Ishikawa (cell line): Measurements from ENCODE around the gene EP400.

Source experiments
- CEBPB ChIP-seq: IDR thresholded peaks from 2 replicates; pipeline ENCODE4 v1.6.1; 2012
- CREB1 ChIP-seq: IDR thresholded peaks from 2 replicates; pipeline ENCODE4 v1.6.1; 2012; ENCODE audit warnings: low read depth
- EGR1 ChIP-seq: IDR thresholded peaks from 2 replicates; pipeline ENCODE4 v1.6.1; 2012
- EP300 ChIP-seq: IDR thresholded peaks from 2 replicates; pipeline ENCODE4 v1.6.1; 2012; ENCODE audit warnings: borderline replicate concordance
- FOXM1 ChIP-seq: IDR thresholded peaks from 2 replicates; pipeline ENCODE4 v1.6.1; 2012; ENCODE audit warnings: low read depth, borderline replicate concordance
- NFIC ChIP-seq: IDR thresholded peaks from 2 replicates; pipeline ENCODE4 v1.6.1; 2012
- RAD21 ChIP-seq: IDR thresholded peaks from 2 replicates; pipeline ENCODE4 v1.6.1; 2012; ENCODE audit warnings: low read depth
- TAF1 ChIP-seq: IDR thresholded peaks from 2 replicates; pipeline ENCODE4 v1.6.1; 2012; ENCODE audit warnings: low read depth, mild to moderate bottlenecking
- TCF12 ChIP-seq: IDR thresholded peaks from 2 replicates; pipeline ENCODE4 v1.6.1; 2012; ENCODE audit warnings: low read depth
- TEAD4 ChIP-seq: IDR thresholded peaks from 2 replicates; pipeline ENCODE4 v1.6.1; 2012
- YY1 ChIP-seq: IDR thresholded peaks from 2 replicates; pipeline ENCODE4 v1.6.1; 2012; ENCODE audit warnings: low read depth
- ZBTB7A ChIP-seq: IDR thresholded peaks from 2 replicates; pipeline ENCODE4 v1.6.1; 2012; ENCODE audit warnings: low read depth
- TF ChIP-seq, protein P1 (sequence below): IDR thresholded peaks from 2 replicates; pipeline ENCODE4 v1.6.1; 2012
- TF ChIP-seq, protein P2 (sequence below): IDR thresholded peaks from 2 replicates; pipeline ENCODE4 v1.6.1; 2012
- TF ChIP-seq, protein P3 (sequence below): IDR thresholded peaks from 2 replicates; pipeline ENCODE4 v1.6.1; 2012; ENCODE audit warnings: low read depth, mild to moderate bottlenecking

EP400 gene

DNA sequence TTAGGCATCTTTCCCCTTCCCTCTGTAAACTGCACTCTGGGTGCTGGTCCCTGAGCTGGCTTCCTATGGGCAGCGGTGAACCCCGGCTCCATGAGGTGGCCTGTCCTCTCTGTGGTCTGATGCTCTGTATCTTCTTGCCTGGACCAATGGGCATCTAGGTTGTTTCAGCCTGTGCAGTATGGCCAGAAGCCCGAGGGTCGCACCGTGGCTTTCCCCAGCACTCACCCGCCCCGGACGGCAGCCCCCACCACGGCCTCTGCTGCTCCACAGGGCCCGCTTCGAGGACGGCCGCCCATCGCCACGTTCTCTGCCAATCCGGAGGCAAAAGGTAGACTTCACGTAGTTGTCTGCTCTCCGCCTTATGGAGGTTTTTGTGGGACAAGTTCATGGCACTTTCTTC is 70.1 kb downstream of the EP400 start:
- TF ChIP-seq TEAD4 (no peak), RAD21 (no peak), CEBPB (no peak), CREB1 (no peak), NFIC (no peak), ZBTB7A (no peak), EGR1 (no peak), EP300 (no peak), FOXM1 (no peak), TCF12 (no peak), YY1 (no peak), TAF1 (no peak)
- TF ChIP-seq, protein P1, sequence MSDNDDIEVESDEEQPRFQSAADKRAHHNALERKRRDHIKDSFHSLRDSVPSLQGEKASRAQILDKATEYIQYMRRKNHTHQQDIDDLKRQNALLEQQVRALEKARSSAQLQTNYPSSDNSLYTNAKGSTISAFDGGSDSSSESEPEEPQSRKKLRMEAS: no peak
- TF ChIP-seq, protein P2, sequence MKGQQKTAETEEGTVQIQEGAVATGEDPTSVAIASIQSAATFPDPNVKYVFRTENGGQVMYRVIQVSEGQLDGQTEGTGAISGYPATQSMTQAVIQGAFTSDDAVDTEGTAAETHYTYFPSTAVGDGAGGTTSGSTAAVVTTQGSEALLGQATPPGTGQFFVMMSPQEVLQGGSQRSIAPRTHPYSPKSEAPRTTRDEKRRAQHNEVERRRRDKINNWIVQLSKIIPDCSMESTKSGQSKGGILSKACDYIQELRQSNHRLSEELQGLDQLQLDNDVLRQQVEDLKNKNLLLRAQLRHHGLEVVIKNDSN: no peak
- TF ChIP-seq, protein P3, sequence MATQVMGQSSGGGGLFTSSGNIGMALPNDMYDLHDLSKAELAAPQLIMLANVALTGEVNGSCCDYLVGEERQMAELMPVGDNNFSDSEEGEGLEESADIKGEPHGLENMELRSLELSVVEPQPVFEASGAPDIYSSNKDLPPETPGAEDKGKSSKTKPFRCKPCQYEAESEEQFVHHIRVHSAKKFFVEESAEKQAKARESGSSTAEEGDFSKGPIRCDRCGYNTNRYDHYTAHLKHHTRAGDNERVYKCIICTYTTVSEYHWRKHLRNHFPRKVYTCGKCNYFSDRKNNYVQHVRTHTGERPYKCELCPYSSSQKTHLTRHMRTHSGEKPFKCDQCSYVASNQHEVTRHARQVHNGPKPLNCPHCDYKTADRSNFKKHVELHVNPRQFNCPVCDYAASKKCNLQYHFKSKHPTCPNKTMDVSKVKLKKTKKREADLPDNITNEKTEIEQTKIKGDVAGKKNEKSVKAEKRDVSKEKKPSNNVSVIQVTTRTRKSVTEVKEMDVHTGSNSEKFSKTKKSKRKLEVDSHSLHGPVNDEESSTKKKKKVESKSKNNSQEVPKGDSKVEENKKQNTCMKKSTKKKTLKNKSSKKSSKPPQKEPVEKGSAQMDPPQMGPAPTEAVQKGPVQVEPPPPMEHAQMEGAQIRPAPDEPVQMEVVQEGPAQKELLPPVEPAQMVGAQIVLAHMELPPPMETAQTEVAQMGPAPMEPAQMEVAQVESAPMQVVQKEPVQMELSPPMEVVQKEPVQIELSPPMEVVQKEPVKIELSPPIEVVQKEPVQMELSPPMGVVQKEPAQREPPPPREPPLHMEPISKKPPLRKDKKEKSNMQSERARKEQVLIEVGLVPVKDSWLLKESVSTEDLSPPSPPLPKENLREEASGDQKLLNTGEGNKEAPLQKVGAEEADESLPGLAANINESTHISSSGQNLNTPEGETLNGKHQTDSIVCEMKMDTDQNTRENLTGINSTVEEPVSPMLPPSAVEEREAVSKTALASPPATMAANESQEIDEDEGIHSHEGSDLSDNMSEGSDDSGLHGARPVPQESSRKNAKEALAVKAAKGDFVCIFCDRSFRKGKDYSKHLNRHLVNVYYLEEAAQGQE: no peak

DNA sequence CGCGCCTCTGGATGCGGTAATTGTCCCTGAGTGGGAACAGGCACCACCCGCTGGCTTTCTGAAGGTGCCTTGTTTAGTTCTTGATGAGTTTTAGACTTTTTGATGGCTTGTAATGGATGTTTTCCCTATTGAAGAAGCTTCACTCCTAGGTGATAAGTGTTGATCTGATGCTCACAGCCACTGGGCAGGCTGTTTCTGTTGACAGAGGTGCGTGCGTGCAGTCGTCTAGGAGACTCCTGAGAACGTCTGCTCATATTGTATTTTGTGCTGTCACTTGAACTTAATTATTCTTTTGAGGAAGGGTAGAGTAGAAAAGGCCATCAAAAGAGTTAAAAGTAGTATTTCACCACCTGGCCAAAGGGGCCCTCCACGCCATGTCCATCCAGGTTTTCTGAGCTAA is 70.5 kb downstream of the EP400 start:
- TF ChIP-seq TCF12 (no peak), EP300 (no peak)

DNA sequence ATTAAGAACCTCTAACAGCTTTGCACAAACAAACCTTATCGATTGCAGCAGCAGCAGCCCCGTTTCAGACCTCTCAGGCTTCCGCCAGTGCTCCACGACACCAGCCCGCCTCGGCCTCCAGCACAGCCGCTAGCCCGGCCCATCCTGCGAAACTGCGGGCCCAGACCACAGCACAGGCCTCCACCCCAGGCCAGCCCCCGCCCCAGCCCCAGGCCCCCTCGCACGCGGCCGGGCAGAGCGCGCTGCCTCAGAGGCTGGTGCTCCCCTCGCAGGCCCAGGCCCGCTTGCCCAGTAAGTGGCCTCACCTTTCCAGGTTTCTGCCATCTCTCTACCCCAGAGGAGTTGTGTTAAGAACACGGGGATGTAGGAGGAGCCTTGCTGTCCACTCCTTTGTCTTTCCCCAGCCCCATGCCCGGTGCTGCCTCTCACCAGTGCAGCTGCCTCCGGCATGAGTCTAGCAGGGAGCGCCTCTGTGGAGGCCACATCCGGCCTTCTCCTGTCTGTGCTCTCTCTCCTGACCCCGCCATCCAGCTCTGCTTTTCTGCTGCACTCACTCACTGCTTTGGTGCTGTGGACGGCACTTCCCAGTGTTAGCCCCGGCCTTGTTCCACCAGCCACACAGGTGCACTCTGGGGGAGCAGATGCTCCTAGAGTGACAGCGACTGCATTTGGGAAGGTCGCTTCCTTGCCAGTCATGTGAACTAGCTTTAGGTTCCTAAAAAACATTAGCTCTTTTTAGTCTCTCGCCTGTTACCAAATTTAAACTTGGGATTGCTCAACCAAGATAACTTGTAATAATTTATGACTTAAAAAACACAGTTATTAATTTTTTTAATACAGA is 71.5 kb downstream of the EP400 start:
- TF ChIP-seq, protein P1: no peak
- no peak for TF ChIP-seq CREB1

DNA sequence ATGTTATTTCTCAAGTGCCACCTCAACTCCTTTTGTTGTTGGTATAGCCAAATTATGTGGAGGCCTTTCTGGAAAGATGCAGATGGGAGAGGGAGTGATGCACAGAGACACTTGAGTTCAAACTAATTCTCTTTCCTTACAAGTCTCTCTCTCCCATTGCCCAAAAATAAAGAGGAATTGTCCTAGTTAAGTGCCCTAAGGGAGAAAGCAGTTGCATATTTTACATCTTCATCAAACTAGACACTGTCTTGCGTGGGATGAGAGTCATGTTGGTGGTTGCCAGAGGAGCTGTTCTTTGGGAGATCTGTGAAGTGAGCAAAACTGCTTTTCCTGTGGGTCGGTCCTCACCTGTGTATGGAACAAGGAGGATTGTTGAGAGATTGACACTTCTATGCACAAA is 72.2 kb downstream of the EP400 start:
- TF ChIP-seq EGR1 (no peak), ZBTB7A (no peak), FOXM1 (no peak), TEAD4 (no peak), NFIC (no peak)
- TF ChIP-seq, protein P3: no peak

DNA sequence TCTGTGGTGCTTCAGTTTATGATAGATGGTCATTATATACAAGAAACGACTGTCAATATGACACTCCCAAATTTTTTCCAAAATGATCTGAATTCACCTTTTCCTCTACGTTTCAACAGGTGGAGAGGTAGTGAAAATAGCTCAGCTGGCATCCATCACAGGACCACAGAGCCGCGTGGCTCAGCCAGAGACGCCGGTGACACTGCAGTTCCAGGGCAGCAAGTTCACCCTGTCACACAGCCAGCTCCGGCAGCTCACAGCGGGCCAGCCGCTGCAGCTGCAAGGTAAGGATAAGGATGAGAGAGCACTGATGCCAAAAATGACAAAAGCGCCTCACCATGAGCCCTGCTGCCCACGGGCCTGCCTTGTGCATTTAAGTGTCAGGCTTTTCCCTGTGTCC is 73.9 kb downstream of the EP400 start:
- no peak for TF ChIP-seq TAF1
- TF ChIP-seq RAD21: no peak
- TF ChIP-seq TEAD4: no peak
- no peak for TF ChIP-seq CEBPB
- TF ChIP-seq ZBTB7A: no peak
- no peak for TF ChIP-seq CREB1
- no peak for TF ChIP-seq NFIC
- TF ChIP-seq, protein P2: no peak
- TF ChIP-seq YY1: no peak
- TF ChIP-seq TCF12: no peak
- TF ChIP-seq FOXM1: no peak
- no peak for TF ChIP-seq EGR1
- no peak for TF ChIP-seq EP300
- TF ChIP-seq, protein P3: no peak
